Activated naive CD8-positive, alpha-beta T cell (primary cell): ENCODE results near the gene GATM.
"Not testable (repeated sequence)": the region's sequence is repeated elsewhere in the genome, so short reads cannot be mapped to it uniquely, and the experiment has no call there.

Source experiments
- H3K27ac Mint-ChIP-seq: one replicate; pipeline ENCODE4 v1.8.0; 2021; ENCODE audit warnings: mixed read lengths
- H3K27me3 Mint-ChIP-seq: one replicate; pipeline ENCODE4 v1.8.0; 2021; ENCODE audit warnings: mixed read lengths
- H3K36me3 Mint-ChIP-seq: one replicate; pipeline ENCODE4 v1.8.0; 2021; ENCODE audit warnings: mixed read lengths
- H3K4me1 Mint-ChIP-seq: one replicate; pipeline ENCODE4 v1.8.0; 2021; ENCODE audit warnings: low read depth, mixed read lengths
- H3K4me3 Mint-ChIP-seq: one replicate; pipeline ENCODE4 v1.8.0; 2021; ENCODE audit warnings: mild to moderate bottlenecking, mixed read lengths
- H3K9me3 Mint-ChIP-seq: one replicate; pipeline ENCODE4 v1.8.0; 2021; ENCODE audit warnings: low read depth, mixed read lengths

GATM gene

GRCh38 chr15:45314960-45315359, 63.4 kb downstream of the GATM start:
- Mint-ChIP-seq H3K4me1 (no peaks in the 10 kb centered on the region), H3K9me3 (no peaks in the 10 kb centered on the region), H3K27me3 (peaks cover 7% of the 10 kb centered on the region), H3K27ac (no peak overlapping the region), H3K4me3 (no peak overlapping the region), H3K36me3 (no peaks in the 10 kb centered on the region)

GRCh38 chr15:45314117-45314516, 64.2 kb downstream of the GATM start:
- H3K9me3 Mint-ChIP-seq, H3K27ac Mint-ChIP-seq, H3K27me3 Mint-ChIP-seq, H3K4me3 Mint-ChIP-seq, H3K4me1 Mint-ChIP-seq, H3K36me3 Mint-ChIP-seq: not testable (repeated sequence)
